ENCODE measurements around the gene PA2G4. TPM values are rescaled to one million over a fixed set of nuclear protein-coding genes. Genes with fewer than 3 reads are reported as not detected.

Gene PA2G4
- total and polyA plus RNA-seq, 2 of the 4 experiments (the other 2 are of a cell fraction): 158 to 198 TPM

- Histone ChIP-seq H3K36me3 (ENCODE audit: control insufficient read depth, insufficient read depth, low read length) (no peaks in the 10 kb centered on the region), H3K4ac (ENCODE audit: low read depth, low read length) (no peak overlapping the region), H3K9me3 (ENCODE audit: control insufficient read depth, insufficient read depth, low read length) (no peaks in the 10 kb centered on the region), H2BK120ac (ENCODE audit: low read depth, low read length) (no peak overlapping the region), H2BK5ac (ENCODE audit: low read depth, low read length, poor library complexity, severe bottlenecking) (peak overlapping the region; percentile 74), H4K91ac (ENCODE audit: insufficient read depth, low read depth, low read length) (no peak overlapping the region), H2AK9ac (replicated peaks; ENCODE audit: low read depth, low read length, poor library complexity) (no peak overlapping the region), H3K14ac (replicated peaks; ENCODE audit: low read depth, low read length) (no peak overlapping the region), H3K56ac (ENCODE audit: extremely low read depth, insufficient read depth, low read length) (no peak overlapping the region), H2AK5ac (ENCODE audit: low read depth, low read length) (no peak overlapping the region), H3K18ac (ENCODE audit: low read depth, low read length) (no peak overlapping the region), H2BK20ac (ENCODE audit: low read depth, low read length) (no peak overlapping the region), H4K20me1 (ENCODE audit: insufficient read depth, low read length) (no peaks in the 10 kb centered on the region), H2AFZ (replicated peaks; ENCODE audit: low read length, poor library complexity) (no peak overlapping the region), H3K9me1 (ENCODE audit: insufficient read depth, low read length) (no peaks in the 10 kb centered on the region), H3K27ac (ENCODE audit: insufficient read depth, low read length) (no peak overlapping the region), H4K5ac (ENCODE audit: low read depth, low read length) (no peak overlapping the region), H3K79me1 (ENCODE audit: low read depth in 1 of 2, low read length in 2 of 2) (no peaks in the 10 kb centered on the region), H3K9ac (ENCODE audit: low read depth, low read length) (no peak overlapping the region), H2BK15ac (ENCODE audit: low read depth, low read length) (no peak overlapping the region), H4K8ac (ENCODE audit: low read depth in 2 of 2, low read length in 2 of 2) (no peak overlapping the region), H3K4me2 (ENCODE audit: low read depth, low read length) (no peak overlapping the region), H3K4me1 (ENCODE audit: control insufficient read depth, insufficient read depth, low read length) (no peaks in the 10 kb centered on the region; the same call in 1 of the 2 replicates), H3K4me3 (ENCODE audit: insufficient read depth, low read depth, low read length) (no peak overlapping the region), H3K23ac (ENCODE audit: low read depth, low read length) (no peak overlapping the region), H3K27me3 (ENCODE audit: control insufficient read depth, insufficient read depth, low read length) (no peaks in the 10 kb centered on the region)
- POLR2A ChIA-PET (ENCODE audit: unreplicated experiment): no interaction called here
- CTCF ChIA-PET: no interaction called here
- dilution Hi-C loops (cut with HindIII; ENCODE audit: low sequenced_read_pairs, unreplicated experiment) (no loop called here), intact Hi-C loops (cut with micrococcal nuclease) (no loop called here), in situ Hi-C loops (cut with MboI; ENCODE audit: low sequenced_read_pairs) (no loop called here)
- DNase-seq: peak; percentile 28
- no peak for ATAC-seq (ENCODE audit: low read depth)
- no peak for TF ChIP-seq MXI1 (IDR thresholded peaks at IDR 0.05; ENCODE audit: borderline replicate concordance, low read depth, low read length)
- no peak for TF ChIP-seq ELK1 (IDR thresholded peaks at IDR 0.05; ENCODE audit: borderline replicate concordance, low read depth, low read length)
- no peak for TF ChIP-seq USF2 (IDR thresholded peaks at IDR 0.05; ENCODE audit: low read depth, low read length)
- no peak for TF ChIP-seq MAZ (IDR thresholded peaks at IDR 0.05; ENCODE audit: borderline replicate concordance, low read depth, low read length)
- TF ChIP-seq SMC3 (IDR thresholded peaks at IDR 0.05; ENCODE audit: low read depth, low read length): no peak
- TF ChIP-seq FOS (IDR thresholded peaks at IDR 0.05; ENCODE audit: low read depth, low read length): no peak
- TF ChIP-seq BHLHE40 (IDR thresholded peaks at IDR 0.05; ENCODE audit: low read depth, low read length): no peak
- BruUV-seq (replicated peaks): no TSS peak
These were observed 41.4 kb upstream of the PA2G4 start for GRCh38 chr12:56062996-56063395.
